PC-9 (cell line): Measurements from ENCODE around the gene FBXL17. TPM values are rescaled to one million over a fixed set of nuclear protein-coding genes. Genes with fewer than 3 reads are reported as not detected.
A peak's percentile ranks its signal among the peaks of the same experiment; 100 is the strongest.

Experiments
- BruUV-seq: library from RNA; stranded (reverse); fragments of 400-500 nt; replicated peaks from 2 replicates; lab custom pipeline; 2021; lab: Mats Ljungman, UMichigan
- CTCF ChIA-PET: fragments of 300-600 bp; sonication (Branson Sonifier 250); formaldehyde crosslinking; loops from one replicate; lab custom pipeline; 2022; ENCODE audit warnings: antibody characterized with exemption; lab: Charles Lee
- POLR2A ChIA-PET: fragments of 300-600 bp; sonication (Branson Sonifier 250); formaldehyde crosslinking; loops from one replicate; lab custom pipeline; 2022; ENCODE audit warnings: antibody characterized with exemption; ENCODE audit not compliant: unreplicated experiment; lab: Charles Lee
- DNase-seq, 2 experiments: peaks; one replicate each; pipeline versions ENCODE4 v3.0.0 to v3.0.0-alpha.2; 2015 to 2022; ENCODE audit warnings: mixed read lengths in 1 of 2
- H2AFZ ChIP-seq: fragments of 200-600 bp; sonication (generic); 2 replicates; pipeline ENCODE4 v1.8.1; 2017; ENCODE audit warnings: antibody characterized with exemption
- H3F3A ChIP-seq: fragments of 200-600 bp; sonication (generic); 2 replicates; pipeline ENCODE4 v1.8.1; 2017; ENCODE audit warnings: antibody characterized with exemption, mild to moderate bottlenecking, low read depth; ENCODE audit not compliant: insufficient read depth
- H3K27ac ChIP-seq: fragments of 200-600 bp; sonication (generic); 2 replicates; pipeline ENCODE4 v1.6.1; 2016; ENCODE audit warnings: mixed run types
- H3K27me3 ChIP-seq: fragments of 200-600 bp; sonication (generic); 2 replicates; pipeline ENCODE4 v1.6.1; 2016; ENCODE audit warnings: low read depth, mixed run types; ENCODE audit not compliant: insufficient read depth
- H3K36me3 ChIP-seq: fragments of 200-600 bp; sonication (generic); 2 replicates; pipeline ENCODE4 v1.6.1; 2016; ENCODE audit warnings: low read depth, mixed run types
- H3K4me1 ChIP-seq: fragments of 200-600 bp; sonication (generic); replicated peaks from 2 replicates; pipeline ENCODE4 v1.6.1; 2016; ENCODE audit warnings: mixed run types; ENCODE audit not compliant: insufficient read depth
- H3K4me2 ChIP-seq: fragments of 200-600 bp; sonication (generic); 2 replicates; pipeline ENCODE4 v1.6.1; 2017; ENCODE audit warnings: mixed run types
- H3K4me3 ChIP-seq: fragments of 200-600 bp; sonication (generic); 2 replicates; pipeline ENCODE4 v1.6.1; 2016; ENCODE audit warnings: mixed run types
- H3K79me2 ChIP-seq: fragments of 200-600 bp; sonication (generic); 2 replicates; pipeline ENCODE4 v1.6.1; 2017; ENCODE audit warnings: low read depth, mixed run types
- H3K9me2 ChIP-seq: fragments of 200-600 bp; sonication (generic); 2 replicates; pipeline ENCODE4 v1.8.1; 2017; ENCODE audit warnings: mild to moderate bottlenecking; ENCODE audit not compliant: insufficient read depth
- H3K9me3 ChIP-seq: fragments of 200-600 bp; sonication (generic); 2 replicates; pipeline ENCODE4 v1.8.1; 2016; ENCODE audit warnings: low read depth; ENCODE audit not compliant: insufficient read depth
- H4K20me1 ChIP-seq: fragments of 200-600 bp; sonication (generic); 2 replicates; pipeline ENCODE4 v1.8.1; 2017; ENCODE audit not compliant: insufficient read depth
- EZH2 ChIP-seq: fragments of 200-600 bp; sonication (generic); IDR thresholded peaks from 2 replicates; pipeline ENCODE4 v1.8.0; 2017; ENCODE audit warnings: antibody characterized with exemption, low read depth
- intact Hi-C: fragments of 100-400 bp; cut with micrococcal nuclease; formaldehyde crosslinking; loops from one replicate; pipeline ENCODE4 v1.10.0; 2022; ENCODE audit not compliant: unreplicated experiment
- total RNA-seq: library from RNA; stranded (reverse); gene quantifications from 2 replicates; pipeline ENCODE4 v1.2.3, GENCODE V29; 2021
- TF ChIP-seq, protein P1 (sequence below): fragments of 200-600 bp; sonication (generic); conservative IDR thresholded peaks from 2 replicates; pipeline ENCODE4 v1.6.1; 2017; ENCODE audit warnings: mixed run types, antibody characterized with exemption, mild to moderate bottlenecking, moderate library complexity

Gene FBXL17
- total RNA-seq, 1 experiment from 2014 or later = 19.5 TPM

DNA sequence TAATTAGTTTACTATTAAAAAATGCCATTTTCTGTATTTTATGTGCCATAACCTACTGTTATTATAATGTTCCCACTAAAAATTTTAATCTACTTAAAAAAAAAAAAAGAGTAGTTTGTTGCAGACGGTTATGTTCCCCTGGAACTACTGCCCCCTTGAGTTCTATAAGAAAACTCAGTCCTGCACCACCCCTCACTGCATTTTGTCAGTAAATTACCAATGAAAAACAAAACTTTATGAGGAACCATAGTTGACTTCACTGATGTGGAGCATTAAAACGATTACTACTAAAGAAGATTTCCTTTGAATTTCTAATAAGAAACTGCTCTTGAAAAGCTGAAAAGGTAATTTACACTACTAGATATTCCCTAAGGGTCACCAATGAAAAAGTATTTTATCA is 288.7 kb downstream of the FBXL17 start:
- BruUV-seq = no TSS peak
- TF ChIP-seq, protein P1, sequence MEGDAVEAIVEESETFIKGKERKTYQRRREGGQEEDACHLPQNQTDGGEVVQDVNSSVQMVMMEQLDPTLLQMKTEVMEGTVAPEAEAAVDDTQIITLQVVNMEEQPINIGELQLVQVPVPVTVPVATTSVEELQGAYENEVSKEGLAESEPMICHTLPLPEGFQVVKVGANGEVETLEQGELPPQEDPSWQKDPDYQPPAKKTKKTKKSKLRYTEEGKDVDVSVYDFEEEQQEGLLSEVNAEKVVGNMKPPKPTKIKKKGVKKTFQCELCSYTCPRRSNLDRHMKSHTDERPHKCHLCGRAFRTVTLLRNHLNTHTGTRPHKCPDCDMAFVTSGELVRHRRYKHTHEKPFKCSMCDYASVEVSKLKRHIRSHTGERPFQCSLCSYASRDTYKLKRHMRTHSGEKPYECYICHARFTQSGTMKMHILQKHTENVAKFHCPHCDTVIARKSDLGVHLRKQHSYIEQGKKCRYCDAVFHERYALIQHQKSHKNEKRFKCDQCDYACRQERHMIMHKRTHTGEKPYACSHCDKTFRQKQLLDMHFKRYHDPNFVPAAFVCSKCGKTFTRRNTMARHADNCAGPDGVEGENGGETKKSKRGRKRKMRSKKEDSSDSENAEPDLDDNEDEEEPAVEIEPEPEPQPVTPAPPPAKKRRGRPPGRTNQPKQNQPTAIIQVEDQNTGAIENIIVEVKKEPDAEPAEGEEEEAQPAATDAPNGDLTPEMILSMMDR = peak; percentile 52
- no peak for TF ChIP-seq EZH2
- Histone ChIP-seq H3K4me3 (no peak overlapping the region), H3K9me2 (no peaks in the 10 kb centered on the region), H2AFZ (no peak overlapping the region), H3K79me2 (no peaks in the 10 kb centered on the region), H3K4me1 (no peaks in the 10 kb centered on the region), H3K4me2 (no peak overlapping the region), H3K27ac (no peak overlapping the region), H3F3A (no peaks in the 10 kb centered on the region), H3K27me3 (no peaks in the 10 kb centered on the region), H3K9me3 (no peaks in the 10 kb centered on the region), H4K20me1 (peaks cover 3% of the 10 kb centered on the region; the same call in 1 of the 2 replicates), H3K36me3 (no peaks in the 10 kb centered on the region)
- ChIA-PET POLR2A (no interaction called here), CTCF (no interaction called here)
- intact Hi-C loops = no loop called here
- no peak for DNase-seq

- Histone ChIP-seq H3K36me3 (no peaks in the 10 kb centered on the region), H3F3A (no peaks in the 10 kb centered on the region)
Observed at GRCh38 chr5:108090946-108091345, 291.0 kb downstream of the FBXL17 start.

GRCh38 chr5:108084105-108084504 is 297.8 kb downstream of the FBXL17 start:
- CTCF ChIA-PET = no interaction called here

More at GRCh38 chr5:108090946-108091345, 291.0 kb downstream of the FBXL17 start:
- no peak overlapping the region for H3K27ac ChIP-seq
- no peaks in the 10 kb centered on the region for H3K9me2 ChIP-seq
- no peak for TF ChIP-seq EZH2
- TF ChIP-seq, protein P1 = no peak
- intact Hi-C loops = no loop called here
- H3K4me3 ChIP-seq = no peak overlapping the region
- H3K4me2 ChIP-seq = no peak overlapping the region
- no peaks in the 10 kb centered on the region for H3K9me3 ChIP-seq
- H3K27me3 ChIP-seq = no peaks in the 10 kb centered on the region
- H2AFZ ChIP-seq = no peak overlapping the region
- no peaks in the 10 kb centered on the region for H3K79me2 ChIP-seq
- peaks cover 3% of the 10 kb centered on the region; the same call in 1 of the 2 replicates for H4K20me1 ChIP-seq
- H3K4me1 ChIP-seq = no peaks in the 10 kb centered on the region
- BruUV-seq = no TSS peak
- no peak for DNase-seq
- ChIA-PET CTCF (no interaction called here), POLR2A (no interaction called here)

GRCh38 chr5:108083232-108083631 is 298.7 kb downstream of the FBXL17 start:
- Histone ChIP-seq H3K9me3 (no peaks in the 10 kb centered on the region), H3K4me2 (no peak overlapping the region), H3K79me2 (no peaks in the 10 kb centered on the region), H3K27ac (no peak overlapping the region), H2AFZ (no peak overlapping the region), H3K4me1 (no peaks in the 10 kb centered on the region), H3F3A (no peaks in the 10 kb centered on the region), H3K36me3 (no peaks in the 10 kb centered on the region), H3K27me3 (no peaks in the 10 kb centered on the region), H3K9me2 (no peaks in the 10 kb centered on the region), H4K20me1 (no peaks in the 10 kb centered on the region), H3K4me3 (no peak overlapping the region)
- ChIA-PET CTCF (no interaction called here), POLR2A (no interaction called here)
- intact Hi-C loops = no loop called here
- no peak for DNase-seq
- no peak for TF ChIP-seq EZH2
- TF ChIP-seq, protein P1 = no peak
- no TSS peak for BruUV-seq

More at GRCh38 chr5:108084105-108084504, 297.8 kb downstream of the FBXL17 start:
- Histone ChIP-seq H3K27ac (no peak overlapping the region), H3K27me3 (no peaks in the 10 kb centered on the region), H2AFZ (no peak overlapping the region), H3K4me2 (no peak overlapping the region), H3K9me3 (no peaks in the 10 kb centered on the region), H3K9me2 (no peaks in the 10 kb centered on the region), H3K79me2 (no peaks in the 10 kb centered on the region), H3K4me1 (no peaks in the 10 kb centered on the region), H3F3A (no peaks in the 10 kb centered on the region), H4K20me1 (no peaks in the 10 kb centered on the region), H3K4me3 (no peak overlapping the region), H3K36me3 (no peaks in the 10 kb centered on the region)
- DNase-seq = no peak
- BruUV-seq = no TSS peak
- no peak for TF ChIP-seq EZH2
- POLR2A ChIA-PET = no interaction called here
- intact Hi-C loops = no loop called here
